HG03064 (cell line): ENCODE results near the gene ZNF639.
"Not testable (repeated sequence)": the region's sequence is repeated elsewhere in the genome, so short reads cannot be mapped to it uniquely, and the experiment has no call there.

ENCODE experiments used
- ATAC-seq: cut with Tn5 transposase; IDR thresholded peaks from one replicate; pipeline ENCODE4 v1.9.1; 2021; ENCODE audit warnings: low read depth; ENCODE audit not compliant: unreplicated experiment

Gene ZNF639

GRCh38 chr3:179322286-179323196 is at the start of gene ZNF639:
TSS of gene ZNF639 (plus strand) at chr3:179323031. CDS start at chr3:179328294, 5,263 bp downstream.
- ATAC-seq = peak; percentile 75

GRCh38 chr3:179274434-179274833 is 48.4 kb upstream of the ZNF639 start:
- not testable (repeated sequence) for ATAC-seq

GRCh38 chr3:179276001-179276400 is 46.8 kb upstream of the ZNF639 start:
- no peak for ATAC-seq

GRCh38 chr3:179276743-179277142 is 46.1 kb upstream of the ZNF639 start:
- no peak for ATAC-seq

GRCh38 chr3:179278151-179278550 is 44.7 kb upstream of the ZNF639 start:
- ATAC-seq = no peak

GRCh38 chr3:179278932-179279693 is 43.7 kb upstream of the ZNF639 start:
- no peak for ATAC-seq

- ATAC-seq = no peak
Observed at GRCh38 chr3:179279837-179280236, 43.0 kb upstream of the ZNF639 start.

GRCh38 chr3:179281825-179282224 is 41.0 kb upstream of the ZNF639 start:
- ATAC-seq = no peak

- no peak for ATAC-seq
Observed at GRCh38 chr3:179286331-179286730, 36.5 kb upstream of the ZNF639 start.

- no peak for ATAC-seq
Observed at GRCh38 chr3:179288845-179289244, 34.0 kb upstream of the ZNF639 start.

- no peak for ATAC-seq
Observed at GRCh38 chr3:179289295-179289694, 33.5 kb upstream of the ZNF639 start.

- ATAC-seq = no peak
Observed at GRCh38 chr3:179292450-179292849, 30.4 kb upstream of the ZNF639 start.

- ATAC-seq = no peak
Observed at GRCh38 chr3:179297971-179298725, 24.7 kb upstream of the ZNF639 start.

GRCh38 chr3:179299316-179299715 is 23.5 kb upstream of the ZNF639 start:
- ATAC-seq = no peak

- ATAC-seq = no peak
Observed at GRCh38 chr3:179299999-179300613, 22.7 kb upstream of the ZNF639 start.

- ATAC-seq = no peak
Observed at GRCh38 chr3:179301645-179302044, 21.2 kb upstream of the ZNF639 start.

- ATAC-seq = no peak
Observed at GRCh38 chr3:179302111-179302510, 20.7 kb upstream of the ZNF639 start.

- no peak for ATAC-seq
Observed at GRCh38 chr3:179304605-179305004, 18.2 kb upstream of the ZNF639 start.

- not testable (repeated sequence) for ATAC-seq
Observed at GRCh38 chr3:179307362-179307761, 15.5 kb upstream of the ZNF639 start.

- no peak for ATAC-seq
Observed at GRCh38 chr3:179308001-179308400, 14.8 kb upstream of the ZNF639 start.
